HG02678 (cell line): ENCODE data around the gene ITCH.
A peak's percentile ranks its signal among the peaks of the same experiment; 100 is the strongest.
"Not testable (repeated sequence)": the region's sequence is repeated elsewhere in the genome, so short reads cannot be mapped to it uniquely, and the experiment has no call there.

ENCODE experiments used
- ATAC-seq: cut with Tn5 transposase; IDR thresholded peaks from one replicate; pipeline ENCODE4 v1.9.1; 2021; ENCODE audit warnings: mild to moderate bottlenecking, moderate library complexity; ENCODE audit not compliant: unreplicated experiment

The ITCH gene

GRCh38 chr20:34363062-34363464, at the start of gene ITCH:
Gene ITCH (plus strand): TSS chr20:34363273. CDS start chr20:34393812, 30,539 bp downstream.
- peak; percentile 95 for ATAC-seq

- ATAC-seq, result no peak
Measured at GRCh38 chr20:34315236-34315635, 47.8 kb upstream of the ITCH start.

GRCh38 chr20:34316196-34316814, 46.8 kb upstream of the ITCH start:
- no peak for ATAC-seq

- ATAC-seq, result no peak
Measured at GRCh38 chr20:34318609-34319443, 44.2 kb upstream of the ITCH start.

GRCh38 chr20:34320861-34321260, 42.2 kb upstream of the ITCH start:
- ATAC-seq, result no peak

- no peak for ATAC-seq
Measured at GRCh38 chr20:34322267-34323105, 40.6 kb upstream of the ITCH start.

GRCh38 chr20:34324541-34324940, 38.5 kb upstream of the ITCH start:
- no peak for ATAC-seq

- not testable (repeated sequence) for ATAC-seq
Measured at GRCh38 chr20:34328207-34328606, 34.9 kb upstream of the ITCH start.

- ATAC-seq, result no peak
Measured at GRCh38 chr20:34328928-34329677, 34.0 kb upstream of the ITCH start.

- not testable (repeated sequence) for ATAC-seq
Measured at GRCh38 chr20:34330861-34331544, 32.1 kb upstream of the ITCH start.

- ATAC-seq, result no peak
Measured at GRCh38 chr20:34331838-34332237, 31.2 kb upstream of the ITCH start.

GRCh38 chr20:34332262-34332920, 30.7 kb upstream of the ITCH start:
- no peak for ATAC-seq

- ATAC-seq, result no peak
Measured at GRCh38 chr20:34333786-34334185, 29.3 kb upstream of the ITCH start.

- ATAC-seq, result no peak
Measured at GRCh38 chr20:34334654-34335407, 28.2 kb upstream of the ITCH start.

GRCh38 chr20:34337544-34337943, 25.5 kb upstream of the ITCH start:
- no peak for ATAC-seq

GRCh38 chr20:34337982-34338726, 24.9 kb upstream of the ITCH start:
- ATAC-seq, result no peak

GRCh38 chr20:34340726-34341125, 22.3 kb upstream of the ITCH start:
- not testable (repeated sequence) for ATAC-seq

GRCh38 chr20:34341199-34341598, 21.9 kb upstream of the ITCH start:
- ATAC-seq, result not testable (repeated sequence)
